ENCODE results near the gene KCNMB1. TPM values are rescaled to one million over a fixed set of nuclear protein-coding genes. Genes with fewer than 3 reads are reported as not detected.
"Not testable (repeated sequence)": the region's sequence is repeated elsewhere in the genome, so short reads cannot be mapped to it uniquely, and the experiment has no call there.

KCNMB1 gene
- total RNA-seq, 2 donors from 2014 or later: not detected

DNA sequence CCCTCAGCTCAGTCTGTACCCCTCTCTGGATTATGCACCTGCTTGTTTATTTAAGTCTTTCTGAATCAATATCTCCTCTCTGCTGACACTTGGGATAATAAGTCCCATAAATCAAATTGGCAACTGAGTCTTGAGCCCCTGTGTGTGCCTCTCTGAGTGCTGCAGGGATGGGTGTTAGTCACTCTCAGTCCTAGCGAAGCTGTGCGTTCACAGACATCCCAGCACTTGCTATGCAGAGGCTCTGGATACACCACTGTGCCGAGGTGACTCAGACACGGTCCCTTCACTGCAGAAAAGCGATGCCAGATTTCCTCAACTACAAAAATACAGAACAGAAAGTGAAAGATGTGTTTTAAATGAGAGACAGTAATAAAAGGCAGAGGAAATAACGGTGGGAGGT lies 4.1 kb upstream of the KCNMB1 start:
- peak in 1 of 2 donors; percentile 99 for ATAC-seq
- Mint-ChIP-seq H3K27ac (peak overlapping the region in 1 of 2 donors; percentile 24), H3K9me3 (no peaks in the 10 kb centered on the region), H3K36me3 (no peaks in the 10 kb centered on the region)
- peak in 1 of 2 donors; percentile 54 for DNase-seq (ENCODE audit: low spot score in 2 of 2)

DNA sequence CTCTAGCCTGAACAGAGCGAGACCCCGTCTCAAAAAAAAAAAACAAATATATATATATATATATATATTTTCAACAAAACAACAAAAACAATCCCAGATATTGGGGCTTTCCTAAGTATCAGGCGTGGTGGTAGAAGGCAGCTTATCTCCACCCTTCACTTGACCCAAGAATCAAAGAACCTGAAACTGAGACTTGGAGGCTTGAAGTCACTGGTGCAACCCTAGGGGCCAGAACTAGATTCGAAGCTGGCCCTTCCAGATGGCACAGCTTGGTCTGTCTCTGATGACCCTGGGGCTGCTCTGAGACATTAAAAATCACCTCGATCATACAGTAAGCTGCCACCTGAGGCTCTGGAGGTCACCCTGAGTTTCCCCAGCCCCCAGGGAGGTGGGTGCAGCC lies 1.3 kb upstream of the KCNMB1 start:
- Mint-ChIP-seq H3K9me3 (no peaks in the 10 kb centered on the region), H3K27ac (no peak overlapping the region), H3K36me3 (no peaks in the 10 kb centered on the region)
- ATAC-seq (no peak), DNase-seq (ENCODE audit: low spot score in 2 of 2) (no peak)

DNA sequence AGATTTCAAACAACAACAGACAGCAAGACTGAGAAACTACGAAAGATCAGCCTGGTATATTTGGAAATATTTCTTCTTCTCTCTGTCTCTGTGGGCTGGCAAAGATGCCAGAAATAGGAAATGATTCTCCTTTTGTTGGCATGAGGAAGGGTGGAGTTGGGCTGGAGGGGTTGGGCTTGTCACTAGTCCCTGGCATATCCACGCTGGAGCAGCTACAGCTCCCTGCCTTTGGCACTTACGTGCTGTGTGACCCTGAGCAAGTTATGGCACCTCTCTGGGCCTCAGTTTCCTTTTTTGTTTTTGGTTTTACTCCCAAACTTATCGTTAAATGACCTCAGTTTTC lies 354 bp upstream of the KCNMB1 start:
- DNase-seq (ENCODE audit: low spot score in 2 of 2) (no peak), ATAC-seq (no peak)
- H3K27ac Mint-ChIP-seq: no peak overlapping the region
- H3K9me3 Mint-ChIP-seq: no peaks in the 10 kb centered on the region
- no peaks in the 10 kb centered on the region for H3K36me3 Mint-ChIP-seq

DNA sequence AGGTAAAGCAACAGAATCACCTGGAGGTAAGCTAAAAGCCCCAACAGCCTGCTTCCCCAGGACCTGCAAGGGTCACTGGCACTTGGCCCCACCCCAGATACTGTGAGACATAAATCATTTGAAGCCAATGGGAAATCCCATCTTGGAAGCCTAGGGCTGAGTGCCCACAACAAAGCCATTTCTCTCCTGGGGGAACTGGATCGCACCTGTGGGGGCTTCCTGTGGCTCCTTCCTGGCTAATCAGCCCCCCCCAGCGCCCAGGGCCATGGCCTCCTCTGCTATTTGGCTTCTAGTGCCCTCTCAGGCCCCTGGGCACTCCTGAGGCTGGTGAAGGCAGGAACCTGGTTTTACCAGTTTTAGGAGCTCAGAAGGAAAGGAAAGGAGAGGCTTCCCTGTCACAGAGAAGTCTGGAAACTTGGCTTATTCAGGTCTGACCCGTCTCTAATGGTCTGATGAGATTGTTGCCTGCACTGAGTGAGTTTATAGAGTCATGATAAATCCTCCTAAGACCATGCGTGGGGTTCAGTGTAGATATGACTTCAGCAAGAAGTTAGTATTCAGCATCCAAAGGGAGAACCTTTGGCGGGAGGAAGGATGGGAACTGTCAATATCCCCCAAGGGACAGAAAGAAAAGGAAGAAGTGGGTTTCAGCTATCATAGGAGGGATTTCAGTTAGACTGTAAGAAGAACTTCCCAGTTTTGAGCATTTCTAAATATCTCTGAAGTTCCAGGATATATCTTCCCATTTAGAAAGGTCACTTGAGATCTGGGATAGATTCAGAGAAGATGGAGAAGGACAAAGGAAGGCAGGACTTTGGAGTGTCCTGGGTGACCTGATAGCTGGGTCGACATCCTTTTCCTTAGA lies 1.2 kb downstream of the KCNMB1 start:
- ATAC-seq (no peak), DNase-seq (ENCODE audit: low spot score in 2 of 2) (no peak)
- no peaks in the 10 kb centered on the region for H3K36me3 Mint-ChIP-seq
- no peaks in the 10 kb centered on the region for H3K9me3 Mint-ChIP-seq
- H3K27ac Mint-ChIP-seq: no peak overlapping the region

DNA sequence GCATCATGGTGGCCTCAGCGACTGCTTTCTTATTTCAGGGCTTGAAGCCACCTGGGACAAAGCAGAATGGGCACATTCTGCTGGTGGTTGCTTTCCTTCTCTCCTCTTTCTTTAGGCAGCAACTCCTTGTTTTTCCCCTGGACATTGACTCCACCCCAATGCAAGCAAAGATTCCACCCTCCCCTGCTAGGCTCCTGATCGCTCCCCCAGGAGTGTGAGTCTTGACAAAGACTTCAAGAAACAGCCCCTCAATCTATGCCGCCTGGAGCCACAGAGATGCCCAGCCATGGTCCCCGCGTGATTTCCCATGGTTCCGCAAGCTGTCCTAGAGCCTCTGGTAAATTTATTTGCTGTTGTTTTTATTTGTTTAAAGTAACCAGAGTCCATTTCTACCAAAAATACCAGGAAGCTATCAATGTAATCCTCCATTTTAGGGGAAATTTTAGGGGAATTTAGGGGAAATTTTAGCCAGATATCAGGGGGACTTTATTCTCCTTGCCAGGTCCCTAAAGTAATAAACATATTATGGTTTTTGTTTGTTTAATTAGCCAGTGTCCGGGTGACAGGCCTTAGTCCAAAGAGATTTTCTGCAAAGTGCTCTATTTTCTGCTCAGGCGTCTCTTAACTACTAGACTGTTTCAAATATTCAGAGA lies 2.3 kb downstream of the KCNMB1 start:
- no peak for DNase-seq (ENCODE audit: low spot score in 2 of 2)
- ATAC-seq: no peak
- Mint-ChIP-seq H3K9me3 (no peaks in the 10 kb centered on the region), H3K27ac (no peak overlapping the region), H3K36me3 (no peaks in the 10 kb centered on the region)

DNA sequence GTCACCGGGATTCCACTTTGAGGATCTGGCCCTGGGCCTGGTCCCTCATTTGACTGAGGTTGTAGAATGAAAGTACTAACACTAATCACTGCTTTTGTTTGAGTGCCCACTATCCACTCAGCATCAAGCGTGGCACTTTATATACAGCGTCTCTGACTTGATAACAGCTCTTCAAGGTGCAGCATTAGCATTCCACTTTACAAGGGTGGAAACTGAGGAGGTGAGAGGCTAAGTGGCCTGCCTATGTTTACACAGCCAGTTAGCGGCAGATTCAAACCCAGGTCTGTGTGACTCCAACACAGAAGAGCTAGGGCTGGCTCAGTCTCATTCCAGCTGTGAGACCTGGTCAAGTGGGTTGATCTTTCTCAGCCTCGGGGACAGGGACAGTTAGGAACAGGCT lies 5.9 kb downstream of the KCNMB1 start:
- DNase-seq (ENCODE audit: low spot score in 2 of 2) (no peak), ATAC-seq (no peak)
- no peaks in the 10 kb centered on the region for H3K36me3 Mint-ChIP-seq
- no peaks in the 10 kb centered on the region for H3K9me3 Mint-ChIP-seq
- no peak overlapping the region for H3K27ac Mint-ChIP-seq

DNA sequence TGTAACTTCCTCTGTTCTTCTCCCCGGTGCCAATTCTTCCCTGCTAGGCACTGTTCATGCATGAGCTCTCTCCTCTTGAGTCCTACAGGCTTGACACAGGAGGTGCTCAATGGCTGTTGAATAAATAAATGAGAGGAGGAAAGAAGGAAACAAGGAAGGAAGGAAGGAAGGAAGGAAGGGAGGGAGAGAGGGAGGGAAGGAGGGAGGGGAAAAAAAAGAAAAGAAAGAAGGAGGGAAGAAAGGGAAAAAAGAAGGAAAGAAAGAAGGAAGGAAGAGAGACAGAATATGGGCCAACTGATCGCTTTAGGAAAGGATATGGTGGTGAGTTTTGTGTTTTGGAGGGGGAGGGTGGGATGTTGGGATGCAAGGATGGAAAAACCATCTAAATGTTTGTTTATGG lies 6.4 kb downstream of the KCNMB1 start:
- Mint-ChIP-seq H3K27ac (no peak overlapping the region), H3K36me3 (no peaks in the 10 kb centered on the region), H3K9me3 (no peaks in the 10 kb centered on the region)
- no peak for DNase-seq (ENCODE audit: low spot score in 2 of 2)
- no peak for ATAC-seq

DNA sequence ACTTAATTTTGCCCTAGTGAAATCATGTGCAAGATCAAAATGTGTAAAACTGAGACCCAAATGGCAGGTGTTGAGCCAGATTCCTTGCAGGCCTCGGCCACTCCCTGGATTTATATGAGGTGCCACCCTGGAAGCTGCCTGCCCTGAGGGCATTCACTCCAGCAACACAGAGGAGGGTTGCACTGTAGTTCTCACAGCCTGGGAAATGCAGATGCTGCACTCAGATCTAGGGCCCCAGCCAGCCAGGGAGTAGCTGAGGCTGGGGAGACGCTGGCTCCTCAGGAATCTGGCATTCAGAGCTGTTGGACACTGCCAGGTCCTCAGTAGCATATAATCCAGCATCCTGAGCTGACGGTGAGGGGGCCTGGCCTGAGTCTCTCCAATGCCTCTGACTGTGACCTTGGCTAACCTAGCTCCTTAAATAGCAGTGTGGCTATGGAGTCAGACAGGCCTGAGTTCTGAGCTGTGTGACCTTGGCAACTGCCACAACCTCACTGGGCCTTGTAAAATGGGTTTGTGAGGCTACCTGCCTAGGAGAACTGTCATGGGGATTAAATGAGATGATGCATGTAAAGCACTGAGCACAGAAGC lies 8.7 kb downstream of the KCNMB1 start:
- H3K9me3 Mint-ChIP-seq: no peaks in the 10 kb centered on the region
- no peaks in the 10 kb centered on the region for H3K36me3 Mint-ChIP-seq
- DNase-seq (ENCODE audit: low spot score in 2 of 2): no peak
- ATAC-seq: no peak
- H3K27ac Mint-ChIP-seq: no peak overlapping the region

DNA sequence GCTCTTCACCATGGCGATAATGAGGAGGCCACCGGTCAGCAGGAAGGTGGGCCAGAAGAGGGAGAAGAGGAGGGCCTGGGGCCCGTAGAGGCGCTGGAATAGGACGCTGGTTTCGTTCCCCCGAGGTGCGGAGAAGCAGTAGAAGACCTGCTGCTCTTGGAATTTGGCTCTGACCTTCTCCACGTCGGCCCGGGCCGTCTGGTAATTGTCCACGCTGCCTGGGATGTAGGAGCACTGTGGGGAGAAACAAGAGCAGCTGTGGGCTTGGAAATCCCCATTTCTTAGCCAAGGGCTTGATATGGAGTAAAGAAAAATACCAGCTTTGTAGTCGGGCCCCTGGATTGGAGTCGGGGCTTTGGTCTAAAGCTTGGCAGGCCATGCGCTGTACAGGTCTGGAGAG lies 10.4 kb downstream of the KCNMB1 start:
- Mint-ChIP-seq H3K9me3 (no peaks in the 10 kb centered on the region), H3K27ac (no peak overlapping the region), H3K36me3 (no peaks in the 10 kb centered on the region)
- DNase-seq (ENCODE audit: low spot score in 2 of 2) (no peak), ATAC-seq (no peak)

DNA sequence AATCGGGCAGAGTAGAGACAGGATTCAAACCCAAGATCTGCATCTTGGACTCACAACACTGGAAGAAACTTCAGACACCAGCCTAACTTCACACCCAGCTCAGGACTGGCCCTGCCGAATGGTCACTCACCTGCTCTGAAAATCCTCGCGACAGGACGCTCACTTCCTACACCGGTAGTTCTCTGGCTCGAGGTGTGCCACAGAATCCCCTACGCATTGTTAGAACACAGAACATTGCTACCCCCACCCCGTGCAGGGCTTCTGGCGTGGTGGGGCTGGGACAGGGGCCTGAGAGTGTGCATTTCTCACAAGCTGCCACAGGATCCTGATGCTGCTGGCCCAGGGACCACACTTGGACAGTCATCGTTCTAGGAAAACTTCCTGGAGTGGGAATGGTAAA lies 12.1 kb downstream of the KCNMB1 start:
- Mint-ChIP-seq H3K27ac (no peak overlapping the region), H3K36me3 (no peaks in the 10 kb centered on the region), H3K9me3 (no peaks in the 10 kb centered on the region)
- DNase-seq (ENCODE audit: low spot score in 2 of 2) (peak in 1 of 2 donors; percentile 21), ATAC-seq (no peak)

DNA sequence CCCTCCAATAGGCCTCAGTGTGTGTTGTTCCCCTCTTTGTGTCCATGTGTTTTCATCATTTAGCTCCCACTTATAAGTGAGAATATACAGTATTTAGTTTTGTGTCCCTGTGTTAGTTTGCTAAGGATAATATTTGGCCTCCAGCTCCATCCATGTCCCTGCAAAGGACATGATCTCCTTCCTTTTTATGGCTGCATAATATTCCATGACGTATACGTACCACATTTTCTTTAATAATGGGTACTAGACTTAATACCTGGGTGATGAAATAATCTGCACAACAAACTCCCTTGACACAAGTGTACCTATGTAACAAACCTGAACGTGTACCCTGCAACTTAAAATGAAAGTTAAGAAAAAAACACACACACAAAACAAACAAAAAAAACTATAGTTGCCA lies 12.6 kb downstream of the KCNMB1 start:
- not testable (repeated sequence) for DNase-seq (ENCODE audit: low spot score in 2 of 2); H3K9me3 Mint-ChIP-seq; H3K27ac Mint-ChIP-seq; ATAC-seq; H3K36me3 Mint-ChIP-seq

DNA sequence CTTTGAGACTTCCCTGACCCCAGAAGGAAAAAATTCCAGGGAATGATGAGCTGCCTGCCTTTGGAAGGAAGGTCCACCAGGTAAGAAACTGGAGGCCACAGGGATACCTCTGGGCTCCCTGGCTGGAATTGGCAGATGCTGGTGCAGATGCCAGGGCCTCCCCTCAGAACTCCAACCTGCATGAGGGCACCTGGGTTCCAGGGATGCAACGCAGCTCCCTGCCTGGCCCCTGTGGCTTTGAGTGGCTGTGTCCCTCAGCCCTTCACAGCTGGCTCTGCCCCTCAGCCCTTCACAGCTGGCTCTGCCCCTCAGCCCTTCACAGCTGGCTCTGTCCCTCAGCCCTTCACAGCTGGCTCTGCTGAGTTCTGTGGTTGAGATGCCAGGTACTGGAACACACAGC lies 13.9 kb downstream of the KCNMB1 start:
- Mint-ChIP-seq H3K27ac (no peak overlapping the region), H3K9me3 (no peaks in the 10 kb centered on the region), H3K36me3 (no peaks in the 10 kb centered on the region)
- ATAC-seq (no peak), DNase-seq (ENCODE audit: low spot score in 2 of 2) (no peak)

DNA sequence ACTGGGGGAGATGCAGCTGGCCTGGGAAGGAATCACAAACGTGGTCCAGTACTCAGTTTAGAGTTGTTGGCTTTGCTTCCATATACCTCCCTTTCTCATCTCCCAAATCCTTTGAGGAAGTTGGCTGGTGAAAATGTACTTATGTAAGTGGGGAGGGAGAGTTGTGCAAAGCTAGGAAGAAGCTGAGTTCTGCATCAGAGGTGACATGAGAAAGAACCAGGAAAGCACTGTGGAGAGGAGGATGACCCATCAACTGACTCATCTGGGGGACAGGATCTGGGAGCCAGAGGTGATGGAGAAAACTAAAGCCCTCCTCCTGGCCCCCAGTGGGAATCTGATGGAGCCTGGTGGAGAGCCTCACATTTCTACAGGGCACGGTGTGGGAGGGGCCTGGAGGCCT lies 16.2 kb downstream of the KCNMB1 start:
- Mint-ChIP-seq H3K27ac (no peak overlapping the region), H3K36me3 (no peaks in the 10 kb centered on the region), H3K9me3 (no peaks in the 10 kb centered on the region)
- no peak for DNase-seq (ENCODE audit: low spot score in 2 of 2)
- ATAC-seq: no peak

DNA sequence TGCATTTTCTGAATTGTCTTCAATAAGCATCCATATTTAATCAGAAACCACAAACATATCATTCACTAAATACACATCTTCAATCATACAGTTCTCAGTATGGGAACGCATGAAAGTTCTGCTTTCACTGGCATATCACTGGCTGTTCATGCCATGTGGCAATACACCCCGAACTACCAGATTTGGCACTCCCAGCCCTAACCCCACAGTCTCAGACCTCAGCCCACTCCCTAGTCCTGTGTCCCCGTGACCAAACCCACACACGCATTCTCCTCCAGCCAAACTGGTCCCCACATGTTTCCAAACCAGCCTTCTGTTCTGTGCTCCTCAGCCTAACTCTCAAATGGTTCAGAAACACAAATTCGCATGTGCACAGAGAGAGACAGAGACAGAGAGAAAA lies 20.6 kb downstream of the KCNMB1 start:
- ATAC-seq (no peak), DNase-seq (ENCODE audit: low spot score in 2 of 2) (no peak)
- H3K27ac Mint-ChIP-seq: no peak overlapping the region
- H3K36me3 Mint-ChIP-seq: no peaks in the 10 kb centered on the region
- no peaks in the 10 kb centered on the region for H3K9me3 Mint-ChIP-seq

DNA sequence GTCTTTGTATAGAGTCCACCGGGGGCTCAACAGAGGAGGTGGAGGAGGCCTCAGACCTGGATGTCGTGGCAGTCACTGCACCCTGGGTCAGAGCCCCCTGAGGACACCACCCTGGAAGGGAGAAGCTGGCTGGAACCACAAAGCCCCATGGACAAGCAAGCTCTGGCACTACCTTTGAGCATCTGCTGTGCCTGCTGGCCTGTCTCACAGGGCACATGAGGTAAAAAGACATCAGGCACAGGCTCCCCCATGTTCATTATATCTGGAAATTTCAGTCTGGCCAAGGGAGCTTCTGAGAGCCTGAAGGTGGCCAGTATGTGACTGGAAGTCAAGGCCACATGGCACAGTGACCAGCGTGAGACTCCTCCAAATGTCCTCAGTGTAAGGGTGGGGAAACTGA lies 22.9 kb downstream of the KCNMB1 start:
- no peaks in the 10 kb centered on the region for H3K36me3 Mint-ChIP-seq
- H3K27ac Mint-ChIP-seq: no peak overlapping the region
- DNase-seq (ENCODE audit: low spot score in 2 of 2) (no peak), ATAC-seq (no peak)
- H3K9me3 Mint-ChIP-seq: no peaks in the 10 kb centered on the region

DNA sequence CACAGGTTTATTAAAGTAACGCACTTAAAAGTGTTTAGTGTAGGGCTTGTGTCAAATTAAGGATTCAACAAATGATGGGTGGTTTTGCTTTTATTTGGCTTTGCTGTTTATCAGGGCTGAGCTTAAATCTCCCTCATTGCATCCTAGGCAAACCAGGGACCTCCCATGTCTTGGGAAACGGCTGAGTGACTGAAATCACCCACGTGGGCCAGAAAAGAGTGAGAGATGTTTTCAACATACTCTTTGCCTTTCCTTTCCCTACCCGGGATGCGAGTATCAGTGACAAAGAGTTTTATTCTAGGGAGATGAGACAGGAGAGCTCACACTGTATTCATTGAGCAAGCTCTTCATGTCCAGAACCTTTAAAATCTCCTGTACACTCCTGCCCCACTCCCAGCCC lies 23.3 kb downstream of the KCNMB1 start:
- Mint-ChIP-seq H3K9me3 (no peaks in the 10 kb centered on the region), H3K27ac (no peak overlapping the region), H3K36me3 (no peaks in the 10 kb centered on the region)
- DNase-seq (ENCODE audit: low spot score in 2 of 2): no peak
- ATAC-seq: no peak

DNA sequence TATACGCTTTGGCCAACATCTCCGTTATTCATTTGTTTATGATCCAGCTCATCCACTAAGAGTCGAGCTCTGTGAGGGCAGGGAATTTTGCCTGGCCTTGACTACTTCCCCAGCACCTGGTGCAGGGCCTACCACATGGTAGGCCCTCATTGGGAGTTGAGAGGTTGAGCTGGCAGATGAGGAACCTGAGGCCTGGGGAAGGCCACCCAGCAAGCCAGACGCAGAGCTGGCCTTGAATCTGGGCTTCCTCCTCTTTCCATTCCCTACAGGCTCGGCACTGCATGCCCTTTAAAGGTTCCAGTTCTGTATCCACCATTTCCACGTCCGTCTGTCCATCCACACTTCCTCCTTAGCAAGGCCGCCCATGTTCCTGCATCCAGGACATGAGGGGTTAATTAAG lies 24.2 kb downstream of the KCNMB1 start:
- H3K9me3 Mint-ChIP-seq: no peaks in the 10 kb centered on the region
- no peak overlapping the region for H3K27ac Mint-ChIP-seq
- no peak for DNase-seq (ENCODE audit: low spot score in 2 of 2)
- H3K36me3 Mint-ChIP-seq: no peaks in the 10 kb centered on the region
- no peak for ATAC-seq

DNA sequence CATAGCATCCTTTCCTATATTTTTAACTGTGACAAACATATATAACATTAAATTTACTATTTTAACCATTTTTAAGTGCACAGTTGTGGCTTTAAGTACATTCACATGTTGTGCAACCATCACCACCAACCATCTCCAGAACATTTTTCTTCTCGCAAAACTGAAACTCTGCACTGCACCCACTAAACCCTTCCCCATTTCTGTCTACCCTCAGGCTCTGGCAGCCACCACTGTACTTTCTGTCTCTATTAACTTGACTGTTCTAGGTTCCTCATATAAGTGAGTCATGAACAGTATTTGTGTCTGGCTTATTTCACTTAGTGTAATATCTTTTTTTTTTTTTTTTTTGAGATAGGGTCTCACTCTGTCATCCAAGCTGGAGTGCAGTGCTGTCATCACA lies 25.5 kb downstream of the KCNMB1 start:
- DNase-seq (ENCODE audit: low spot score in 2 of 2): no peak
- no peak overlapping the region for H3K27ac Mint-ChIP-seq
- H3K9me3 Mint-ChIP-seq: no peaks in the 10 kb centered on the region
- H3K36me3 Mint-ChIP-seq: no peaks in the 10 kb centered on the region
- ATAC-seq: peak in 1 of 2 donors; percentile 26

Measured in activated naive CD4-positive, alpha-beta T cell treated with anti-CD3 and anti-CD28 coated beads, Interleukin-2, amount 50 U/mL, for 72 hours (primary cell).